Measurements from ENCODE around the gene SHROOM3.

The SHROOM3 gene

GRCh38 chr4:76772498-76773106 is 337.6 kb downstream of the SHROOM3 start:
- H3K36me3 ChIP-seq (ENCODE audit: insufficient read depth, insufficient read length, low read length), result peaks cover 36% of the 10 kb centered on the region
- DNase-seq (ENCODE audit: low read depth, low spot score), result no peak

GRCh38 chr4:76773766-76774165 is 338.7 kb downstream of the SHROOM3 start:
- TF ChIP-seq SUZ12 (IDR thresholded peaks at IDR 0.05; ENCODE audit: extremely low read depth, insufficient read depth, insufficient read length) (no peak), ZNF274 (IDR thresholded peaks at IDR 0.05; ENCODE audit: low read depth, low read length) (no peak), YY1 (IDR thresholded peaks at IDR 0.05; ENCODE audit: insufficient read depth, insufficient read length) (no peak)
- no peak overlapping the region for H3K4me3 ChIP-seq (ENCODE audit: insufficient read length, low read depth)
- peaks cover 43% of the 10 kb centered on the region for H3K36me3 ChIP-seq (ENCODE audit: insufficient read depth, insufficient read length, low read length)
- H3K27me3 ChIP-seq (ENCODE audit: insufficient read depth, insufficient read length), result no peaks in the 10 kb centered on the region
- H3K4me1 ChIP-seq (ENCODE audit: insufficient read depth, insufficient read length), result no peaks in the 10 kb centered on the region
- no peaks in the 10 kb centered on the region for H3K9me3 ChIP-seq (ENCODE audit: insufficient read depth, low read length)
- H3K9ac ChIP-seq (ENCODE audit: insufficient read length, low read depth), result no peak overlapping the region
- no peak for DNase-seq (ENCODE audit: low read depth, low spot score)

More at GRCh38 chr4:76772498-76773106, 337.6 kb downstream of the SHROOM3 start:
- H3K27me3 ChIP-seq (ENCODE audit: insufficient read depth, insufficient read length), result no peaks in the 10 kb centered on the region
- TF ChIP-seq ZNF274 (IDR thresholded peaks at IDR 0.05; ENCODE audit: low read depth, low read length), result no peak
- no peak for TF ChIP-seq YY1 (IDR thresholded peaks at IDR 0.05; ENCODE audit: insufficient read depth, insufficient read length)
- no peak for TF ChIP-seq SUZ12 (IDR thresholded peaks at IDR 0.05; ENCODE audit: extremely low read depth, insufficient read depth, insufficient read length)
- H3K9me3 ChIP-seq (ENCODE audit: insufficient read depth, low read length), result no peaks in the 10 kb centered on the region
- no peaks in the 10 kb centered on the region for H3K4me1 ChIP-seq (ENCODE audit: insufficient read depth, insufficient read length)
- H3K4me3 ChIP-seq (ENCODE audit: insufficient read length, low read depth), result no peak overlapping the region
- H3K9ac ChIP-seq (ENCODE audit: insufficient read length, low read depth), result no peak overlapping the region

- no peaks in the 10 kb centered on the region for H3K9me3 ChIP-seq (ENCODE audit: insufficient read depth, low read length)
- H3K4me3 ChIP-seq (ENCODE audit: insufficient read length, low read depth), result no peak overlapping the region
- no peaks in the 10 kb centered on the region for H3K4me1 ChIP-seq (ENCODE audit: insufficient read depth, insufficient read length)
- no peak for DNase-seq (ENCODE audit: low read depth, low spot score)
- H3K27me3 ChIP-seq (ENCODE audit: insufficient read depth, insufficient read length), result no peaks in the 10 kb centered on the region
- H3K36me3 ChIP-seq (ENCODE audit: insufficient read depth, insufficient read length, low read length), result peaks cover 37% of the 10 kb centered on the region
- no peak for TF ChIP-seq SUZ12 (IDR thresholded peaks at IDR 0.05; ENCODE audit: extremely low read depth, insufficient read depth, insufficient read length)
- no peak for TF ChIP-seq ZNF274 (IDR thresholded peaks at IDR 0.05; ENCODE audit: low read depth, low read length)
- no peak for TF ChIP-seq YY1 (IDR thresholded peaks at IDR 0.05; ENCODE audit: insufficient read depth, insufficient read length)
- H3K9ac ChIP-seq (ENCODE audit: insufficient read length, low read depth), result no peak overlapping the region
Observed at GRCh38 chr4:76779740-76780459, 344.9 kb downstream of the SHROOM3 start.

- Histone ChIP-seq H3K9ac (ENCODE audit: insufficient read length, low read depth) (no peak overlapping the region), H3K4me3 (ENCODE audit: insufficient read length, low read depth) (no peak overlapping the region), H3K36me3 (ENCODE audit: insufficient read depth, insufficient read length, low read length) (peaks cover 37% of the 10 kb centered on the region), H3K4me1 (ENCODE audit: insufficient read depth, insufficient read length) (no peaks in the 10 kb centered on the region), H3K9me3 (ENCODE audit: insufficient read depth, low read length) (no peaks in the 10 kb centered on the region), H3K27me3 (ENCODE audit: insufficient read depth, insufficient read length) (no peaks in the 10 kb centered on the region)
- DNase-seq (ENCODE audit: low read depth, low spot score), result no peak
- TF ChIP-seq SUZ12 (IDR thresholded peaks at IDR 0.05; ENCODE audit: extremely low read depth, insufficient read depth, insufficient read length) (no peak), YY1 (IDR thresholded peaks at IDR 0.05; ENCODE audit: insufficient read depth, insufficient read length) (no peak), ZNF274 (IDR thresholded peaks at IDR 0.05; ENCODE audit: low read depth, low read length) (no peak)
Observed at GRCh38 chr4:76780781-76781697, 346.0 kb downstream of the SHROOM3 start.

GRCh38 chr4:76781698-76782595 is 346.9 kb downstream of the SHROOM3 start:
- Histone ChIP-seq H3K4me1 (ENCODE audit: insufficient read depth, insufficient read length) (no peaks in the 10 kb centered on the region), H3K36me3 (ENCODE audit: insufficient read depth, insufficient read length, low read length) (peaks cover 41% of the 10 kb centered on the region), H3K9me3 (ENCODE audit: insufficient read depth, low read length) (no peaks in the 10 kb centered on the region), H3K4me3 (ENCODE audit: insufficient read length, low read depth) (no peak overlapping the region), H3K9ac (ENCODE audit: insufficient read length, low read depth) (no peak overlapping the region), H3K27me3 (ENCODE audit: insufficient read depth, insufficient read length) (no peaks in the 10 kb centered on the region)
- no peak for DNase-seq (ENCODE audit: low read depth, low spot score)
- TF ChIP-seq YY1 (IDR thresholded peaks at IDR 0.05; ENCODE audit: insufficient read depth, insufficient read length), result no peak
- no peak for TF ChIP-seq ZNF274 (IDR thresholded peaks at IDR 0.05; ENCODE audit: low read depth, low read length)

GRCh38 chr4:76782837-76783236 is 347.8 kb downstream of the SHROOM3 start:
- no peak for DNase-seq (ENCODE audit: low read depth, low spot score)
- Histone ChIP-seq H3K4me1 (ENCODE audit: insufficient read depth, insufficient read length) (no peaks in the 10 kb centered on the region), H3K4me3 (ENCODE audit: insufficient read length, low read depth) (no peak overlapping the region), H3K9ac (ENCODE audit: insufficient read length, low read depth) (no peak overlapping the region), H3K36me3 (ENCODE audit: insufficient read depth, insufficient read length, low read length) (peaks cover 39% of the 10 kb centered on the region), H3K27me3 (ENCODE audit: insufficient read depth, insufficient read length) (no peaks in the 10 kb centered on the region), H3K9me3 (ENCODE audit: insufficient read depth, low read length) (no peaks in the 10 kb centered on the region)
- no peak for TF ChIP-seq YY1 (IDR thresholded peaks at IDR 0.05; ENCODE audit: insufficient read depth, insufficient read length)
- no peak for TF ChIP-seq SUZ12 (IDR thresholded peaks at IDR 0.05; ENCODE audit: extremely low read depth, insufficient read depth, insufficient read length)
- no peak for TF ChIP-seq ZNF274 (IDR thresholded peaks at IDR 0.05; ENCODE audit: low read depth, low read length)

Measured in NT2/D1 (cell line).